HCT116 (cell line): ENCODE results near the gene ZNF474. TPM values are rescaled to one million over a fixed set of nuclear protein-coding genes. Genes with fewer than 3 reads are reported as not detected.

Experiments
- ATAC-seq: fragments of 200-7000 bp; cut with Tn5 transposase; 2 replicates; pipeline ENCODE4 v1.9.1; 2020; ENCODE audit warnings: mild to moderate bottlenecking, moderate library complexity
- BruUV-seq: library from RNA; stranded (reverse); fragments of 400-500 nt; replicated peaks from 2 replicates; lab custom pipeline; 2021; lab: Mats Ljungman, UMichigan
- CTCF ChIA-PET: fragments of 300-600 bp; sonication (Branson Sonifier 250); formaldehyde crosslinking; loops from one replicate; lab custom pipeline; 2021; ENCODE audit warnings: antibody characterized with exemption; lab: Charles Lee
- POLR2A ChIA-PET: fragments of 300-600, 350-600 bp; sonication (Branson Sonifier 250); formaldehyde crosslinking; loops from one replicate; lab custom pipeline; 2021; ENCODE audit warnings: antibody characterized with exemption; lab: Charles Lee
- RAD21 ChIA-PET, 2 experiments: fragments of 300-600 bp; sonication (Branson Sonifier 250); formaldehyde crosslinking; loops; one replicate each; lab custom pipeline; 2023; ENCODE audit warnings: low total read pairs in 2 of 2; ENCODE audit not compliant: uncharacterized antibody in 2 of 2, unreplicated experiment in 2 of 2, low non-redundant PET in 1 of 2; lab: Charles Lee
- DNase-seq: peaks from one replicate; pipeline ENCODE4 v3.0.0-alpha.2; 2010; ENCODE audit warnings: low read depth, low spot score
- H2AFZ ChIP-seq: fragments of 200-600 bp; shearing (Covaris generic), sonication (generic); 2 replicates; pipeline ENCODE4 v1.6.1; 2017; ENCODE audit warnings: low read depth, mixed run types, mixed read lengths, antibody characterized with exemption, low read length; ENCODE audit not compliant: poor library complexity, severe bottlenecking
- H3K27ac ChIP-seq: 2 replicates; pipeline ENCODE4 v1.5.1; 2012; ENCODE audit warnings: low read depth, low read length
- H3K27me3 ChIP-seq: fragments of 200-600 bp; sonication (generic); 2 replicates; pipeline ENCODE4 v1.6.1; 2016; ENCODE audit warnings: mixed run types, low read length, mixed read lengths; ENCODE audit not compliant: insufficient read depth
- H3K36me3 ChIP-seq, 2 experiments: fragments of 200-500 bp in 1 of 2; fragments of 200-600 bp in 1 of 2; sonication (Bioruptor generic) in 1 of 2; sonication (generic) in 1 of 2; 2 replicates each; pipeline versions ENCODE4 v1.5.1 to v1.6.1; 2014 to 2016; ENCODE audit warnings: low read length in 2 of 2, inconsistent platforms in 1 of 2, mixed read lengths in 1 of 2, mixed run types in 1 of 2; ENCODE audit not compliant: insufficient read depth in 2 of 2, control insufficient read depth in 1 of 2
- H3K4me1 ChIP-seq, 2 experiments: fragments of 200-600 bp in 1 of 2; sonication (generic) in 1 of 2; 2 replicates each; pipeline versions ENCODE4 v1.5.1 to v1.6.1; 2012 to 2017; ENCODE audit warnings: low read length in 2 of 2, inconsistent platforms in 1 of 2, mild to moderate bottlenecking in 1 of 2, mixed read lengths in 1 of 2, mixed run types in 1 of 2, moderate library complexity in 1 of 2; ENCODE audit not compliant: insufficient read depth in 2 of 2, control insufficient read depth in 1 of 2
- H3K4me2 ChIP-seq: fragments of 200-600 bp; sonication (generic); 2 replicates; pipeline ENCODE4 v1.6.1; 2017; ENCODE audit warnings: mixed run types, low read length, mixed read lengths
- H3K4me3 ChIP-seq, 2 experiments: fragments of 200-600 bp in 1 of 2; sonication (generic) in 1 of 2; replicated peaks in 1 of 2; 2 replicates each; pipeline ENCODE4 v1.5.1; 2011 to 2016; ENCODE audit warnings: low read length in 2 of 2, control low read depth in 1 of 2, low read depth in 1 of 2, mild to moderate bottlenecking in 1 of 2, mixed read lengths in 1 of 2, mixed run types in 1 of 2
- H3K79me2 ChIP-seq: fragments of 200-600 bp; sonication (generic); 2 replicates; pipeline ENCODE4 v1.6.1; 2017; ENCODE audit warnings: mild to moderate bottlenecking, mixed run types, low read length, moderate library complexity, mixed read lengths; ENCODE audit not compliant: insufficient read depth
- H3K9ac ChIP-seq: fragments of 200-600 bp; sonication (generic); 2 replicates; pipeline ENCODE4 v1.6.1; 2016; ENCODE audit warnings: low read length, mixed read lengths
- H3K9me2 ChIP-seq: fragments of 200-600 bp; sonication (generic), shearing (Covaris generic); 2 replicates; pipeline ENCODE4 v1.6.1; 2017; ENCODE audit warnings: mixed run types, mild to moderate bottlenecking, moderate library complexity; ENCODE audit not compliant: insufficient read depth
- H3K9me3 ChIP-seq, 2 experiments: fragments of 200-500 bp in 1 of 2; fragments of 200-600 bp in 1 of 2; sonication (Bioruptor generic) in 1 of 2; sonication (generic) in 1 of 2; 2 replicates each; pipeline ENCODE4 v1.6.1; 2014 to 2017; ENCODE audit warnings: low read length in 2 of 2, mixed read lengths in 2 of 2, inconsistent platforms in 1 of 2, low read depth in 1 of 2, mild to moderate bottlenecking in 1 of 2, mixed run types in 1 of 2, moderate library complexity in 1 of 2; ENCODE audit not compliant: control insufficient read depth in 1 of 2, insufficient read depth in 1 of 2
- H4K20me1 ChIP-seq: fragments of 200-600 bp; sonication (generic), shearing (Covaris generic); 2 replicates; pipeline ENCODE4 v1.6.1; 2017; ENCODE audit warnings: mixed run types, mild to moderate bottlenecking, moderate library complexity; ENCODE audit not compliant: insufficient read depth
- CBX3 ChIP-seq: IDR thresholded peaks from 2 replicates; pipeline ENCODE4 v1.6.1; 2012; ENCODE audit warnings: low read depth
- EGR1 ChIP-seq: IDR thresholded peaks from 2 replicates; pipeline ENCODE4 v1.6.1; 2012; ENCODE audit warnings: low read depth
- ELF1 ChIP-seq: IDR thresholded peaks from 2 replicates; pipeline ENCODE4 v1.6.1; 2012; ENCODE audit warnings: low read depth, borderline replicate concordance
- EZH2 ChIP-seq: fragments of 200-600 bp; sonication (generic); IDR thresholded peaks from 2 replicates; pipeline ENCODE4 v1.6.1; 2017; ENCODE audit warnings: antibody characterized with exemption, mixed run types
- EZH2phosphoT487 ChIP-seq: fragments of 200-600 bp; IDR thresholded peaks from 2 replicates; pipeline ENCODE4 v1.6.1; 2018; ENCODE audit warnings: antibody characterized with exemption, borderline replicate concordance
- POLR2AphosphoS5 ChIP-seq: IDR thresholded peaks from 2 replicates; pipeline ENCODE4 v1.6.1; 2011; ENCODE audit warnings: mild to moderate bottlenecking, low read depth, low read length, moderate library complexity
- SIN3A ChIP-seq: IDR thresholded peaks from 2 replicates; pipeline ENCODE4 v1.6.1; 2012; ENCODE audit warnings: low read depth
- SP1 ChIP-seq: IDR thresholded peaks from 2 replicates; pipeline ENCODE4 v1.6.1; 2012; ENCODE audit warnings: low read depth
- ZBTB33 ChIP-seq: IDR thresholded peaks from 2 replicates; pipeline ENCODE4 v1.6.1; 2011; ENCODE audit warnings: mild to moderate bottlenecking, low read length, moderate library complexity; ENCODE audit not compliant: insufficient replicate concordance; ENCODE audit errors: extremely low read depth
- intact Hi-C: fragments of 100-400 bp; cut with micrococcal nuclease; formaldehyde crosslinking; loops from 2 replicates; pipeline ENCODE4 v1.10.0; 2022
- total RNA-seq: library from RNA; stranded (reverse); gene quantifications from one replicate; pipeline ENCODE4 v1.2.1, GENCODE V29; 2021; ENCODE audit not compliant: unreplicated experiment
- TF ChIP-seq, protein P1 (sequence below): IDR thresholded peaks from 2 replicates; pipeline ENCODE4 v1.6.1; 2012; ENCODE audit warnings: low read depth

The ZNF474 gene
- total RNA-seq, 1 experiment from 2014 or later: 0.37 TPM

DNA sequence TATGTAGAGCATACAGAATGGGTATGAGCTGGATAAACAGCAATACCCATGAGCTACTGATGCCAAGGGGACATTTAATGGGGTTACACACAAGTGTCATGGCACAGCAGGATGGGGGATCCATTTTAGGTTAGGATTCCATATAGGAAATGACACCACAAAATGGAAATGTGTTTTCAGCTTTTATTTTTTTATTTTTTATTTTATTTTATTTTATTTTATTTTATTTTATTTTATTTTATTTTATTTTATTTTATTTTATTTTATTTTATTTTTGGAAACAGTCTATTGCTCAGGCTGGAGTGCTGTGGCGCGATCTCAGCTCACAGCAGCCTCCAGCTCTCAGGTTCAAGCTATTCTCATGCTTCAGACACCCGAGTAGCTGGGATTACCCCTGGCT lies 11.6 kb downstream of the ZNF474 start (continued):
- TF ChIP-seq EZH2phosphoT487 (no peak), POLR2AphosphoS5 (no peak)

DNA sequence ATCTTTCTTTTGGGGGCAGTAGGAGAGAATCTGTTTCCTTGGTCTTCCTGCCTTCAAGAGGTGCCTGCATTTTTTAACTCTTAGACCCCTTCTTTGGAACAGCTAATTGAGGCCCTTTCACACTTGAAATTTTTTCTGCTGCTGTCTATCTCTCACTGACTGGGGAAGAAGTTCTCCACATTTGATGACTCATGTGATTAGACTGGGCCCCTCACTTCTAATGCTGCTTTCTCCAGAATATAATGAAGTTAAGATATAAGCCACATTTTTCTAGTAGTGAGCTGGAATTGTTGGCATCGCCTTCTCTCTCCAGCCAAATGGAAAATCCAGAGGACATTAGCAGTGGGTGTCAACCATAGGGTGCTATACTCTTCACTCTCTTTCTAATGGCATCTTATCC lies 12.4 kb downstream of the ZNF474 start:
- H3K27ac ChIP-seq: no peak overlapping the region
- no peak overlapping the region for H3K4me2 ChIP-seq
- ChIA-PET CTCF (interaction anchor here (2.0 kb wide), 1 partner anchor 15 kb away, joined by 6 read pairs; no protein-coding TSS in a partner anchor), RAD21 (no interaction called here), POLR2A (no interaction called here)
- BruUV-seq: no TSS peak
- H3K9ac ChIP-seq: no peak overlapping the region
- H3K4me1 ChIP-seq: no peaks in the 10 kb centered on the region
- intact Hi-C loops: no loop called here
- H4K20me1 ChIP-seq: no peaks in the 10 kb centered on the region
- H3K4me3 ChIP-seq: no peak overlapping the region
- H3K9me3 ChIP-seq: no peaks in the 10 kb centered on the region
- H3K36me3 ChIP-seq: no peaks in the 10 kb centered on the region
- no peaks in the 10 kb centered on the region for H3K27me3 ChIP-seq
- no peaks in the 10 kb centered on the region for H3K79me2 ChIP-seq
- H3K9me2 ChIP-seq: no peaks in the 10 kb centered on the region
- H2AFZ ChIP-seq: no peak overlapping the region
- ATAC-seq (no peak), DNase-seq (no peak)
- TF ChIP-seq, protein P1, sequence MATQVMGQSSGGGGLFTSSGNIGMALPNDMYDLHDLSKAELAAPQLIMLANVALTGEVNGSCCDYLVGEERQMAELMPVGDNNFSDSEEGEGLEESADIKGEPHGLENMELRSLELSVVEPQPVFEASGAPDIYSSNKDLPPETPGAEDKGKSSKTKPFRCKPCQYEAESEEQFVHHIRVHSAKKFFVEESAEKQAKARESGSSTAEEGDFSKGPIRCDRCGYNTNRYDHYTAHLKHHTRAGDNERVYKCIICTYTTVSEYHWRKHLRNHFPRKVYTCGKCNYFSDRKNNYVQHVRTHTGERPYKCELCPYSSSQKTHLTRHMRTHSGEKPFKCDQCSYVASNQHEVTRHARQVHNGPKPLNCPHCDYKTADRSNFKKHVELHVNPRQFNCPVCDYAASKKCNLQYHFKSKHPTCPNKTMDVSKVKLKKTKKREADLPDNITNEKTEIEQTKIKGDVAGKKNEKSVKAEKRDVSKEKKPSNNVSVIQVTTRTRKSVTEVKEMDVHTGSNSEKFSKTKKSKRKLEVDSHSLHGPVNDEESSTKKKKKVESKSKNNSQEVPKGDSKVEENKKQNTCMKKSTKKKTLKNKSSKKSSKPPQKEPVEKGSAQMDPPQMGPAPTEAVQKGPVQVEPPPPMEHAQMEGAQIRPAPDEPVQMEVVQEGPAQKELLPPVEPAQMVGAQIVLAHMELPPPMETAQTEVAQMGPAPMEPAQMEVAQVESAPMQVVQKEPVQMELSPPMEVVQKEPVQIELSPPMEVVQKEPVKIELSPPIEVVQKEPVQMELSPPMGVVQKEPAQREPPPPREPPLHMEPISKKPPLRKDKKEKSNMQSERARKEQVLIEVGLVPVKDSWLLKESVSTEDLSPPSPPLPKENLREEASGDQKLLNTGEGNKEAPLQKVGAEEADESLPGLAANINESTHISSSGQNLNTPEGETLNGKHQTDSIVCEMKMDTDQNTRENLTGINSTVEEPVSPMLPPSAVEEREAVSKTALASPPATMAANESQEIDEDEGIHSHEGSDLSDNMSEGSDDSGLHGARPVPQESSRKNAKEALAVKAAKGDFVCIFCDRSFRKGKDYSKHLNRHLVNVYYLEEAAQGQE: no peak
- TF ChIP-seq EGR1: no peak
- no peak for TF ChIP-seq CBX3
- TF ChIP-seq EZH2: no peak
- TF ChIP-seq SIN3A: no peak
- TF ChIP-seq POLR2AphosphoS5: no peak
- TF ChIP-seq SP1: no peak
- no peak for TF ChIP-seq ZBTB33
- no peak for TF ChIP-seq ELF1
- TF ChIP-seq, all 23 proteins: peak for 0
